H1 (cell line): Measurements from ENCODE around the gene CHD5. TPM values are rescaled to one million over a fixed set of nuclear protein-coding genes. Genes with fewer than 3 reads are reported as not detected.

Experiments
- CTCF ChIA-PET: fragments of 300-600 bp; sonication (Branson Sonifier 250); formaldehyde crosslinking; loops from one replicate; lab custom pipeline; 2021; ENCODE audit not compliant: partially characterized antibody; lab: Charles Lee
- POLR2A ChIA-PET: fragments of 300-600 bp; sonication (Branson Sonifier 250); formaldehyde crosslinking; loops from one replicate; lab custom pipeline; 2021; ENCODE audit warnings: inconsistent platforms; ENCODE audit not compliant: partially characterized antibody; lab: Charles Lee
- DNase-seq, 2 experiments: peaks; one replicate each; pipeline versions ENCODE4 v3.0.0 to v3.0.0-alpha.2; 2010 to 2022; ENCODE audit warnings: low spot score in 2 of 2, low read depth in 1 of 2, mixed read lengths in 1 of 2
- FAIRE-seq: peaks from 2 replicates; lab custom pipeline; 2011; peaks lifted over from hg19 to GRCh38; lab: Jason Lieb, UNC
- H2AFZ ChIP-seq: 2 replicates; pipeline ENCODE4 v1.8.1; 2012; ENCODE audit warnings: low read length, inconsistent platforms
- H2AK5ac ChIP-seq: 2 replicates; pipeline ENCODE4 v1.6.1; 2013; ENCODE audit warnings: low read depth, low read length
- H2BK120ac ChIP-seq: replicated peaks from 2 replicates; pipeline ENCODE3; 2013; ENCODE audit warnings: low read depth, low read length, inconsistent platforms
- H2BK12ac ChIP-seq: 2 replicates; pipeline ENCODE4 v1.6.1; 2013; ENCODE audit warnings: low read depth, low read length
- H2BK15ac ChIP-seq: 2 replicates; pipeline ENCODE4 v1.6.1; 2013; ENCODE audit warnings: low read length
- H2BK20ac ChIP-seq: 2 replicates; pipeline ENCODE4 v1.6.1; 2013; ENCODE audit warnings: low read length
- H2BK5ac ChIP-seq: 2 replicates; pipeline ENCODE4 v1.6.1; 2013; ENCODE audit warnings: low read depth, low read length
- H3K14ac ChIP-seq: 2 replicates; pipeline ENCODE4 v1.6.1; 2013; ENCODE audit warnings: inconsistent platforms; ENCODE audit not compliant: insufficient read length
- H3K18ac ChIP-seq: 2 replicates; pipeline ENCODE4 v1.6.1; 2013; ENCODE audit warnings: low read length; ENCODE audit errors: extremely low read depth
- H3K23ac ChIP-seq: 2 replicates; pipeline ENCODE4 v1.6.1; 2013; ENCODE audit warnings: inconsistent platforms; ENCODE audit not compliant: insufficient read length
- H3K23me2 ChIP-seq: 2 replicates; pipeline ENCODE4 v1.6.1; 2013; ENCODE audit warnings: low read depth, low read length
- H3K27ac ChIP-seq: 2 replicates; pipeline ENCODE4 v1.6.1; 2011; ENCODE audit warnings: low read depth, low read length, inconsistent platforms
- H3K27me3 ChIP-seq, 4 experiments: replicated peaks in 1 of 4; 1 replicate in 1 of 4; 2 replicates in 3 of 4; pipeline versions ENCODE4 v1.6.1 to v1.8.1; 2011 to 2013; ENCODE audit warnings: low read length in 3 of 4, mild to moderate bottlenecking in 3 of 4, inconsistent platforms in 2 of 4, mixed read lengths in 2 of 4, moderate library complexity in 1 of 4; ENCODE audit not compliant: control insufficient read depth in 3 of 4, insufficient read depth in 3 of 4; ENCODE audit errors: extremely low read depth in 1 of 4
- H3K36me3 ChIP-seq, 4 experiments: 2 replicates each; pipeline versions ENCODE4 v1.6.1 to v1.8.1; 2011 to 2013; ENCODE audit warnings: mild to moderate bottlenecking in 4 of 4, low read length in 3 of 4, moderate library complexity in 2 of 4, control low read depth in 1 of 4, inconsistent platforms in 1 of 4; ENCODE audit not compliant: insufficient read depth in 4 of 4, control insufficient read depth in 2 of 4
- H3K4ac ChIP-seq: replicated peaks from 2 replicates; pipeline ENCODE3; 2013; ENCODE audit warnings: low read length, low read depth, mixed read lengths, inconsistent platforms; ENCODE audit not compliant: insufficient read length
- H3K4me1 ChIP-seq, 4 experiments: replicated peaks in 1 of 4; 1 replicate in 1 of 4; 2 replicates in 3 of 4; pipeline versions ENCODE4 v1.6.1 to v1.8.1; 2011 to 2013; ENCODE audit warnings: low read length in 3 of 4, inconsistent platforms in 2 of 4, mixed read lengths in 1 of 4; ENCODE audit not compliant: insufficient read depth in 4 of 4, control insufficient read depth in 3 of 4
- H3K4me2 ChIP-seq, 2 experiments: 2 replicates each; pipeline versions ENCODE4 v1.6.1 to v1.8.1; 2011 to 2013; ENCODE audit warnings: low read depth in 2 of 2, low read length in 2 of 2, control low read depth in 1 of 2, inconsistent platforms in 1 of 2, mild to moderate bottlenecking in 1 of 2; ENCODE audit not compliant: insufficient read depth in 1 of 2
- H3K4me3 ChIP-seq, 4 experiments: fragments of 200-600, 300-600 bp in 1 of 4; sonication (generic), shearing (Covaris generic), sonication (Bioruptor Twin) in 1 of 4; 2 replicates each; pipeline versions ENCODE4 v1.5.1 to v1.8.1; 2011 to 2016; ENCODE audit warnings: low read length in 4 of 4, low read depth in 3 of 4, control low read depth in 2 of 4, inconsistent platforms in 2 of 4, mild to moderate bottlenecking in 2 of 4, mixed read lengths in 1 of 4, moderate library complexity in 1 of 4; ENCODE audit not compliant: insufficient read depth in 2 of 4; ENCODE audit errors: extremely low read depth in 1 of 4
- H3K56ac ChIP-seq: replicated peaks from 2 replicates; pipeline ENCODE3; 2013; ENCODE audit warnings: low read depth, mild to moderate bottlenecking, mixed read lengths, low read length, inconsistent platforms; ENCODE audit not compliant: insufficient read length
- H3K79me1 ChIP-seq: 2 replicates; pipeline ENCODE4 v1.6.1; 2013; ENCODE audit warnings: low read depth, low read length, control low read depth
- H3K79me2 ChIP-seq, 2 experiments: 2 replicates each; pipeline versions ENCODE4 v1.6.1 to v1.8.1; 2012 to 2013; ENCODE audit warnings: low read length in 2 of 2, mild to moderate bottlenecking in 2 of 2, inconsistent platforms in 1 of 2; ENCODE audit not compliant: insufficient read depth in 2 of 2, control insufficient read depth in 1 of 2
- H3K9ac ChIP-seq, 4 experiments: replicated peaks in 1 of 4; 1 replicate in 1 of 4; 2 replicates in 3 of 4; pipeline versions ENCODE4 v1.6.1 to v1.8.1; 2011 to 2013; ENCODE audit warnings: low read depth in 3 of 4, low read length in 3 of 4, control low read depth in 2 of 4, mild to moderate bottlenecking in 2 of 4, moderate library complexity in 2 of 4, inconsistent platforms in 1 of 4; ENCODE audit errors: extremely low read depth in 1 of 4
- H3K9me3 ChIP-seq, 2 experiments: 2 replicates each; pipeline versions ENCODE4 v1.6.1 to v1.8.1; 2012 to 2013; ENCODE audit warnings: mild to moderate bottlenecking in 2 of 2, moderate library complexity in 2 of 2, control low read depth in 1 of 2, inconsistent platforms in 1 of 2, low read depth in 1 of 2, low read length in 1 of 2, mixed read lengths in 1 of 2; ENCODE audit not compliant: insufficient read depth in 2 of 2
- H4K20me1 ChIP-seq, 2 experiments: replicated peaks in 1 of 2; 2 replicates each; pipeline versions ENCODE3 to v1.8.1; 2011 to 2013; ENCODE audit warnings: inconsistent platforms in 2 of 2, low read length in 2 of 2, mild to moderate bottlenecking in 1 of 2; ENCODE audit not compliant: insufficient read depth in 2 of 2, control insufficient read depth in 1 of 2
- H4K5ac ChIP-seq: 2 replicates; pipeline ENCODE4 v1.6.1; 2013; ENCODE audit warnings: low read length, low read depth, mixed read lengths, inconsistent platforms; ENCODE audit not compliant: insufficient read length
- H4K8ac ChIP-seq: 2 replicates; pipeline ENCODE4 v1.8.0; 2013; ENCODE audit warnings: mild to moderate bottlenecking, moderate library complexity, low read length, inconsistent platforms; ENCODE audit not compliant: insufficient read depth; ENCODE audit errors: extremely low read depth
- H4K91ac ChIP-seq: replicated peaks from 2 replicates; pipeline ENCODE3; 2013; ENCODE audit warnings: low read length, mixed read lengths, inconsistent platforms; ENCODE audit not compliant: insufficient read length
- CBX5 ChIP-seq: fragments of 300-800, 300-1000 bp; sonication (generic); IDR thresholded peaks from 2 replicates; pipeline ENCODE4 v1.7.1; 2016; ENCODE audit warnings: antibody characterized with exemption, low read length, low read depth
- E2F6 ChIP-seq: IDR thresholded peaks from 2 replicates; pipeline ENCODE4 v1.6.1; 2012; ENCODE audit warnings: inconsistent platforms
- KDM4A ChIP-seq: IDR thresholded peaks from one replicate; pipeline ENCODE4 v1.7.1; 2012; ENCODE audit warnings: low read depth, mild to moderate bottlenecking, moderate library complexity, low read length, inconsistent platforms; ENCODE audit not compliant: severe bottlenecking
- SAP30 ChIP-seq: fragments of 300-600 bp; sonication (generic); IDR thresholded peaks from 2 replicates; pipeline ENCODE4 v1.7.1; 2012; ENCODE audit warnings: low read length, moderate library complexity, mild to moderate bottlenecking, inconsistent platforms; ENCODE audit not compliant: insufficient read depth, insufficient replicate concordance
- USF2 ChIP-seq: IDR thresholded peaks from 2 replicates; pipeline ENCODE4 v1.6.1; 2011; ENCODE audit warnings: low read length, improper control_type of control experiment
- WGBS, 2 experiments: shearing (Covaris generic) in 1 of 2; methylation state at CpG; one replicate each; pipeline versions ENCODE4 v1.1.6 to v1.1.7; 2013 to 2015; ENCODE audit warnings: low lambda C conversion rate in 2 of 2, mixed read lengths in 2 of 2, inconsistent platforms in 1 of 2, low coverage in 1 of 2, missing lambda C conversion rate in 1 of 2; ENCODE audit not compliant: insufficient replicate concordance in 2 of 2, insufficient coverage in 1 of 2, insufficient read length in 1 of 2; ENCODE audit errors: extremely low coverage in 1 of 2, missing lambda C conversion rate in 1 of 2; 5-methylcytosine and 5-hydroxymethylcytosine counted together
- polyA plus RNA-seq, 7 experiments: library from polyadenylated mRNA; depleted of rRNA in 3 of 7; stranded (reverse) in 5 of 7; unstranded in 2 of 7; fragments of >200 nt in 5 of 7; fragments of 200-250 nt in 2 of 7; gene quantifications; 1 replicate in 5 of 7; 2 replicates in 1 of 7; 4 replicates in 1 of 7; pipeline versions ENCODE4 v1.2.1 to v1.2.3, GENCODE V29; 2011 to 2013; ENCODE audit warnings: missing spikeins in 2 of 7, mixed read lengths in 2 of 7
- total RNA-seq: library from RNA; stranded (reverse); fragmentation: NEBNext Ultra II Directional; extraction: Animal tissue kit (Norgen Biotek cat#: 25700); gene quantifications from 2 replicates; pipeline ENCODE4 v1.2.1, GENCODE V29; 2021

Gene CHD5
- total and polyA plus RNA-seq, 2 of the 8 experiments (the other 6 are each of a cell fraction or from before 2014, with no cell fraction given), result 0.42 to 1.8 TPM

- no peak overlapping the region for H3K27ac ChIP-seq
- H3K27me3 ChIP-seq, result no peaks in the 10 kb centered on the region
- POLR2A ChIA-PET, result interaction anchor here (0.7 to 5.1 kb wide), 5 partner anchors 9 to 27 kb away, joined by 3 to 28 read pairs (median 4); partner anchors contain the start of gene RNF207
- H2BK20ac ChIP-seq, result no peak overlapping the region
- H3K4me2 ChIP-seq, result no peak overlapping the region
- H4K20me1 ChIP-seq, result peaks cover 5 to 12% of the 10 kb centered on the region in 2 experiments
- no peak for FAIRE-seq
- no peaks in the 10 kb centered on the region for H3K79me2 ChIP-seq
- H2BK5ac ChIP-seq, result no peak overlapping the region
- H3K4me1 ChIP-seq, result no peaks in the 10 kb centered on the region; a peak in 1 of 7 replicates
- H2AFZ ChIP-seq, result no peak overlapping the region
- TF ChIP-seq E2F6 (no peak), KDM4A (no peak), SAP30 (no peak), CBX5 (no peak), USF2 (no peak)
- TF ChIP-seq, all 59 proteins: peak for 0
- H3K36me3 ChIP-seq, result peaks cover 9 to 36% (median 18%) of the 10 kb centered on the region in 4 experiments; a peak in 7 of 8 replicates
- 94% methylated on average over 8 of the region's 8 CpGs; no CpG with 5 or more reads in 1 of the 2 experiments for WGBS, 2 experiments
- no peak overlapping the region for H2BK120ac ChIP-seq
- H3K18ac ChIP-seq, result no peak overlapping the region
- no peak overlapping the region for H3K14ac ChIP-seq
- no peak overlapping the region for H4K91ac ChIP-seq
- no peak overlapping the region for H3K56ac ChIP-seq
- H3K9me3 ChIP-seq, result no peaks in the 10 kb centered on the region
- no peak overlapping the region for H3K23ac ChIP-seq
- DNase-seq, result no peak
- no peak overlapping the region for H2AK5ac ChIP-seq
- CTCF ChIA-PET, result interaction anchor here (1.1 to 10.4 kb wide), 5 partner anchors 10 to 26 kb away, joined by 3 to 74 read pairs (median 6); partner anchors contain the start of gene RNF207
- no peaks in the 10 kb centered on the region for H3K23me2 ChIP-seq
- H3K9ac ChIP-seq, result no peak overlapping the region
- no peak overlapping the region for H2BK12ac ChIP-seq
- no peak overlapping the region for H2BK15ac ChIP-seq
- no peak overlapping the region for H4K5ac ChIP-seq
- H3K4me3 ChIP-seq, result no peak overlapping the region
- no peak overlapping the region for H3K4ac ChIP-seq
- H3K79me1 ChIP-seq, result peaks cover 2% of the 10 kb centered on the region
- H4K8ac ChIP-seq, result no peak overlapping the region
Observed at GRCh38 chr1:6220236-6220635, 40.1 kb upstream of the CHD5 start.
